GM12875 (cell line): ENCODE results near the gene MRPS34.

Experiments
- H3K4me3 ChIP-seq: one replicate; pipeline ENCODE4 v1.5.1; 2011; ENCODE audit warnings: low read depth, low read length, control low read depth
- CTCF ChIP-seq: IDR thresholded peaks from 2 replicates; pipeline ENCODE4 v1.5.1; 2011; ENCODE audit warnings: low read depth, mild to moderate bottlenecking, control low read depth, inconsistent platforms, low read length, moderate library complexity, borderline replicate concordance; ENCODE audit not compliant: insufficient read depth

Gene MRPS34

GRCh38 chr16:1757714-1758461 is 15.0 kb downstream of the MRPS34 start:
- TF ChIP-seq CTCF, result no peak
- no peak overlapping the region for H3K4me3 ChIP-seq

- no peak for TF ChIP-seq CTCF
Observed at GRCh38 chr16:1754204-1754603, 18.7 kb downstream of the MRPS34 start.

GRCh38 chr16:1752853-1753252 is 20.1 kb downstream of the MRPS34 start:
- TF ChIP-seq CTCF, result no peak

More at GRCh38 chr16:1754204-1754603, 18.7 kb downstream of the MRPS34 start:
- H3K4me3 ChIP-seq, result no peak overlapping the region

GRCh38 chr16:1751946-1752345 is 21.0 kb downstream of the MRPS34 start:
- no peak for TF ChIP-seq CTCF
- no peak overlapping the region for H3K4me3 ChIP-seq

More at GRCh38 chr16:1752853-1753252, 20.1 kb downstream of the MRPS34 start:
- H3K4me3 ChIP-seq, result no peak overlapping the region

- TF ChIP-seq CTCF, result no peak
Observed at GRCh38 chr16:1749152-1750117, 23.5 kb downstream of the MRPS34 start.

GRCh38 chr16:1747934-1748333 is 25.0 kb downstream of the MRPS34 start:
- TF ChIP-seq CTCF, result no peak
- H3K4me3 ChIP-seq, result no peak overlapping the region

More at GRCh38 chr16:1749152-1750117, 23.5 kb downstream of the MRPS34 start:
- H3K4me3 ChIP-seq, result no peak overlapping the region

GRCh38 chr16:1746693-1747195 is 26.2 kb downstream of the MRPS34 start:
- no peak for TF ChIP-seq CTCF
- H3K4me3 ChIP-seq, result no peak overlapping the region
